SK-N-SH treated with all-trans-retinoic acid at 6 μM for 48 hours (cell line): Measurements from ENCODE around the gene MAP4K4.

ENCODE experiments used
- ARNTL ChIP-seq: fragments of 450-650 bp; formaldehyde crosslinking; IDR thresholded peaks from 2 replicates; pipeline ENCODE4 v1.5.0; 2020; ENCODE audit warnings: low read depth, mild to moderate bottlenecking, moderate library complexity, borderline replicate concordance
- BACH2 ChIP-seq: fragments of 250-450 bp; sonication (Bioruptor Pico); IDR thresholded peaks from 2 replicates; pipeline ENCODE4 v1.9.0; 2021; ENCODE audit warnings: mild to moderate bottlenecking, borderline replicate concordance
- CSDC2 ChIP-seq: fragments of 250-450 bp; sonication (Bioruptor Pico); IDR thresholded peaks from 2 replicates; pipeline ENCODE4 v1.5.0; 2020; ENCODE audit warnings: mild to moderate bottlenecking, moderate library complexity
- CSRNP3 ChIP-seq: fragments of 250-450 bp; sonication (Bioruptor Pico); IDR thresholded peaks from 2 replicates; pipeline ENCODE4 v1.5.1; 2021; ENCODE audit warnings: mild to moderate bottlenecking, moderate library complexity
- GLIS3 ChIP-seq: fragments of 250-450 bp; sonication (Bioruptor Pico); IDR thresholded peaks from 2 replicates; pipeline ENCODE4 v1.5.0; 2020; ENCODE audit warnings: mild to moderate bottlenecking, moderate library complexity
- ISL1 ChIP-seq: fragments of 250-450 bp; sonication (Bioruptor Pico); IDR thresholded peaks from 2 replicates; pipeline ENCODE4 v2.1.2; 2022; ENCODE audit warnings: mild to moderate bottlenecking, moderate library complexity
- OSR1 ChIP-seq: fragments of 250-450 bp; sonication (Bioruptor Pico); IDR thresholded peaks from 2 replicates; pipeline ENCODE4 v1.8.0; 2022; ENCODE audit warnings: moderate library complexity, mild to moderate bottlenecking, inconsistent platforms
- PATZ1 ChIP-seq: fragments of 250-450 bp; sonication (Bioruptor Pico); IDR thresholded peaks from 2 replicates; pipeline ENCODE4 v1.8.0; 2020; ENCODE audit warnings: mild to moderate bottlenecking, moderate library complexity, borderline replicate concordance
- POU6F1 ChIP-seq: fragments of 250-450 bp; sonication (Bioruptor Pico); IDR thresholded peaks from 2 replicates; pipeline ENCODE4 v1.8.0; 2021; ENCODE audit warnings: low read depth, mild to moderate bottlenecking, moderate library complexity, borderline replicate concordance
- RARB ChIP-seq: fragments of 250-450 bp; sonication (Bioruptor Pico); IDR thresholded peaks from 2 replicates; pipeline ENCODE4 v1.8.0; 2021; ENCODE audit warnings: mild to moderate bottlenecking, moderate library complexity
- ZFP30 ChIP-seq: fragments of 450-650 bp; formaldehyde crosslinking; IDR thresholded peaks from 2 replicates; pipeline ENCODE4 v1.5.0; 2022; ENCODE audit warnings: mild to moderate bottlenecking, moderate library complexity
- ZNF565 ChIP-seq: fragments of 450-650 bp; formaldehyde crosslinking; conservative IDR thresholded peaks from 2 replicates; pipeline ENCODE4 v1.5.0; 2020; ENCODE audit warnings: low read depth, mild to moderate bottlenecking, moderate library complexity
- ZNF70 ChIP-seq: fragments of 450-650 bp; formaldehyde crosslinking; IDR thresholded peaks from 2 replicates; pipeline ENCODE4 v1.5.0; 2020; ENCODE audit warnings: mild to moderate bottlenecking, moderate library complexity

- TF ChIP-seq BACH2: no peak
- TF ChIP-seq OSR1 (CRISPR knock-in tag): no peak
- no peak for TF ChIP-seq CSDC2 (CRISPR knock-in tag)
- no peak for TF ChIP-seq PATZ1 (CRISPR knock-in tag)
- TF ChIP-seq ZNF565 (CRISPR knock-in tag): no peak
- no peak for TF ChIP-seq RARB
- TF ChIP-seq GLIS3 (CRISPR knock-in tag): no peak
- TF ChIP-seq ZFP30 (CRISPR knock-in tag): no peak
- no peak for TF ChIP-seq ZNF70 (CRISPR knock-in tag)
- TF ChIP-seq POU6F1 (CRISPR knock-in tag): no peak
- TF ChIP-seq ISL1 (CRISPR knock-in tag): no peak
- no peak for TF ChIP-seq ARNTL
- no peak for TF ChIP-seq CSRNP3 (CRISPR knock-in tag)
Observed at GRCh38 chr2:101879466-101879865, 182.0 kb downstream of the MAP4K4 start.
